Stimulated activated CD8-positive, alpha-beta memory T cell treated with anti-CD3 and anti-CD28 coated beads, Interleukin-4, amount 100 ng/mL, for 24 hours (primary cell): ENCODE results near the gene INPPL1.
"Not testable (repeated sequence)": the region's sequence is repeated elsewhere in the genome, so short reads cannot be mapped to it uniquely, and the experiment has no call there.

Experiments used
- DNase-seq: peaks from one replicate; pipeline ENCODE4 v3.0.0-alpha.2; 2020; ENCODE audit warnings: low read depth

The INPPL1 gene

GRCh38 chr11:72224564-72225410, at the start of gene INPPL1:
Gene INPPL1, plus strand, starts transcription at chr11:72224767. Its CDS starts 218 bp downstream, at chr11:72224985.
- DNase-seq, result peak; percentile 11

GRCh38 chr11:72177656-72178055, 46.9 kb upstream of the INPPL1 start:
- no peak for DNase-seq

GRCh38 chr11:72179049-72179803, 45.3 kb upstream of the INPPL1 start:
- DNase-seq, result no peak

GRCh38 chr11:72179804-72180396, 44.7 kb upstream of the INPPL1 start:
- no peak for DNase-seq

- not testable (repeated sequence) for DNase-seq
Observed at GRCh38 chr11:72180892-72181552, 43.5 kb upstream of the INPPL1 start.

- not testable (repeated sequence) for DNase-seq
Observed at GRCh38 chr11:72181553-72181958, 43.0 kb upstream of the INPPL1 start.

- DNase-seq, result no peak
Observed at GRCh38 chr11:72188267-72188666, 36.3 kb upstream of the INPPL1 start.

- no peak for DNase-seq
Observed at GRCh38 chr11:72189455-72190250, 34.9 kb upstream of the INPPL1 start.

GRCh38 chr11:72190631-72191071, 33.9 kb upstream of the INPPL1 start:
- no peak for DNase-seq

- DNase-seq, result no peak
Observed at GRCh38 chr11:72191961-72192381, 32.6 kb upstream of the INPPL1 start, which contains the start of gene FOLR1. Gene FOLR1, plus strand, starts transcription at chr11:72192140. Its CDS starts 34 bp downstream, at chr11:72192174.

GRCh38 chr11:72195518-72196270, 28.9 kb upstream of the INPPL1 start:
- DNase-seq, result no peak

GRCh38 chr11:72201445-72201844, 23.1 kb upstream of the INPPL1 start:
- DNase-seq, result not testable (repeated sequence)

- no peak for DNase-seq
Observed at GRCh38 chr11:72202571-72202970, 22.0 kb upstream of the INPPL1 start.

GRCh38 chr11:72203163-72203562, 21.4 kb upstream of the INPPL1 start:
- DNase-seq, result no peak

- DNase-seq, result no peak
Observed at GRCh38 chr11:72204886-72205285, 19.7 kb upstream of the INPPL1 start.

- not testable (repeated sequence) for DNase-seq
Observed at GRCh38 chr11:72206794-72207193, 17.8 kb upstream of the INPPL1 start.

GRCh38 chr11:72208281-72208680, 16.3 kb upstream of the INPPL1 start:
- no peak for DNase-seq

- no peak for DNase-seq
Observed at GRCh38 chr11:72209101-72209500, 15.5 kb upstream of the INPPL1 start.

GRCh38 chr11:72216638-72217037, 7.9 kb upstream of the INPPL1 start, which contains the start of gene FOLR2:
Gene FOLR2, plus strand, starts transcription at chr11:72216794. Its CDS starts 1,791 bp downstream, at chr11:72218585.
- no peak for DNase-seq

GRCh38 chr11:72217841-72218240, 6.7 kb upstream of the INPPL1 start:
- no peak for DNase-seq
